Measurements from ENCODE around the gene TICAM2.
"Not testable (repeated sequence)": the region's sequence is repeated elsewhere in the genome, so short reads cannot be mapped to it uniquely, and the experiment has no call there.

TICAM2 gene, protein sequence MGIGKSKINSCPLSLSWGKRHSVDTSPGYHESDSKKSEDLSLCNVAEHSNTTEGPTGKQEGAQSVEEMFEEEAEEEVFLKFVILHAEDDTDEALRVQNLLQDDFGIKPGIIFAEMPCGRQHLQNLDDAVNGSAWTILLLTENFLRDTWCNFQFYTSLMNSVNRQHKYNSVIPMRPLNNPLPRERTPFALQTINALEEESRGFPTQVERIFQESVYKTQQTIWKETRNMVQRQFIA

DNA sequence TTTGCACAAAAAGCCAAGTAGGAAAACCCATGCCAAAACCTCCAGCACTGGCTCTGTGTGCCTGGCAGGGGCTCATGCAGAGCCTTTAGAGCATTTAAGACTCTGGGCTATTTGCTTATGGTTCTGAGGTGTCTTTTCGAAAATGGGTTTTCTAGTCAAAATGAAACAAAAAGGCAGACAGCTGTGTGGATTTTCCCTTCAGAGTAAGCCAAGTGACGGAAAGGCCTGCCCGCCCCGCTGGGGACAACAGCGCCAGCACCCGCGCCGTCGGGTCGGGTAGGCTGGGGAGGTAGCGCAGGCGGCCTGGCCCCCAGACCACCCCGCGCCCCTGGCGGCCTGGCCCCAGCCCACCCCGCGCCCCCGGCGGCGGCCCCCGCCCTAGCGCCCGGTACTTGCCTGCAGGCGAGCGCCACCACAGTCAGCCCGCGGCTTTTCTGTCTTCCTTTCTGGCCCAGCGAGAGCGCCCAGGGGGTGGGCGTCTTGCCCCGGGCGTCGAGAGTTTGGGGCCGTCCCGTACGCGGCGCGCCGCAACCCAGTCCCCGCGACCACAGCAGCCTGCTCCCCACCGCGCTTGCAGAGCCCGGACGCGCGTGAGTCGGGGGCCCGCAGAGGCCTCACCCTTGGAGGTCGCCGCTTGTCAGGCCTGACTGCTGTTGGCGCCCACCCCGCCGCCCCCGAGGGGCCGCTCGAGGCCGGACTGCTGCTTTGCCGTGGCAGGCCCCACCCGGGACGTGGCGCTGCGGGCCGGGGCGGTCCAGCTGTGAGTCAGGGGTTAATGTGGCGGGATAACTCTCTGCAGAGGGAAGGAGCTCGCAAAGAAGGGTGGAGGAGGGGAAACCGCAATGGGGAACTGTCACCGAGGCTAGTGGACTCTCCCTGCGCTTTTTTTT lies at the start of gene TICAM2:
TICAM2 (minus strand) TSS at position 779 of the 890 bp plus-strand sequence. CDS start 21,223 bp downstream, outside the sequence.
- peaks cover 27% of the 10 kb centered on the region for H3K4me1 Mint-ChIP-seq
- peak; percentile 68 for DNase-seq
- H3K4me3 Mint-ChIP-seq, result peak within 1 kb of the TSS; percentile 73
- H3K9me3 Mint-ChIP-seq, result no peaks in the 10 kb centered on the region
- peak within 1 kb of the TSS; percentile 76 for H3K27ac Mint-ChIP-seq
- CTCF ChIA-PET, result interaction anchor here (0.9 to 1.0 kb wide), 2 partner anchors 14 to 23 kb away, joined by 5 to 7 read pairs; partner anchors contain the start of gene TMED7
- no peaks in the 10 kb centered on the region for H3K27me3 Mint-ChIP-seq
- H3K36me3 Mint-ChIP-seq, result peaks cover 29% of the 10 kb centered on the region

DNA sequence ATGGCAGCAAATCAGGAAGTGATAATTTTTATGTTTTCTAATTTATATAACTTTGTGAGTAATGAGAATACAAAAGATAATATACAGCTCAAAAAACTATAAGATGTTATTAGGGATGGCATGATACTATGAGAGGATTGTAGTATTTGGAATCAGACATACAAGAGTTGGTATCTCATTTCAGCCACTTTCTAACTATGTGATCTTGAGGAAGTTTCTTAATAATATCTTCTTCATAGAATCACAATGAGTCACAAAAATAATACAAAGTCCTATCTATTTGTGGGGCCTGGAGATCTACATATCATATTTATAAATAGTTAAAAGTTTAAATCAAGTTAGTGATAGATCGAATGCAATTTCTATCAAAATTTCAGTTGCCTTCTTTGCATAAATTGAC lies 47.3 kb upstream of the TICAM2 start:
- Mint-ChIP-seq H3K4me1 (no peaks in the 10 kb centered on the region), H3K4me3 (no peak overlapping the region), H3K36me3 (no peaks in the 10 kb centered on the region), H3K9me3 (no peaks in the 10 kb centered on the region), H3K27me3 (peaks cover 10% of the 10 kb centered on the region), H3K27ac (no peak overlapping the region)
- no peak for DNase-seq
- CTCF ChIA-PET, result no interaction called here

DNA sequence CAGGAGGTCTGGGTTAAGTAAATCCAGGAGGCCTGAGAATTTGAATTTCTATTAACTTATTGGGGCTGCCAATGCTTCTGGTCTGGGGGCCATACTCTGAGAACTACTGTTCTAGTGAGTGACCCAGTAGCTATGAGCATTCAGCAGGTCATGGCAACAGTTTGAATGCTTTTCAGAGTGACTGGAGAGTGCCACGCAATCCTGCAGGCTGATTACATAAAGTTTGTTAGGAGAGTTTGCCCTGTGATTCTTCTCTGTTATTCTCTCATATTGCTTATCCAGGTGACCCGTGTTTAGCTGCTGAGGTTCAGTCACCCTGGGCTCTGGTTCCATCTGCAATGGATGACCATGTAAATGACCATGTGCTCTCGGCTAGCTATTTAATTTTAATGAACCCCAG lies 45.8 kb upstream of the TICAM2 start:
- Mint-ChIP-seq H3K4me3 (no peak overlapping the region), H3K36me3 (no peaks in the 10 kb centered on the region), H3K27me3 (peaks cover 17% of the 10 kb centered on the region), H3K27ac (no peak overlapping the region), H3K9me3 (no peaks in the 10 kb centered on the region), H3K4me1 (no peaks in the 10 kb centered on the region)
- CTCF ChIA-PET, result no interaction called here
- no peak for DNase-seq

DNA sequence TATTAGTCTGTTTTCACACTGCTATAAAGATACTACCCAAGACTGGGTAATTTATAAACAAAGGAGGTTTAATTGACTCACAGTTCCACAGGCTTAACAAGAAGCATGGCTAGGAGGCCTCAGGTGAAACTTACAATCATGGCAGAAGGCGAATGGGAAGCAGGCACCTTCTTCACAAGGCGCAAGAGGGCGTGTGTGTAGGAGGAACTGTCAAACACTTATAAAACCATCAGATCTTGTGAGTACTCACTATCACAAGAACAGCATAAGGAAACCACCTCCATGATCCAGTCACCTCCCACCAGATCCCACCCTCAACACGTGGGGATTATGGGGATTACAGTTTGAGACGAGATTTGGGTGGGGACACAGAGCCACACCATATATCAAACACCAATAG lies 43.1 kb upstream of the TICAM2 start:
- H3K9me3 Mint-ChIP-seq, H3K4me1 Mint-ChIP-seq, CTCF ChIA-PET, H3K27ac Mint-ChIP-seq, H3K4me3 Mint-ChIP-seq, H3K36me3 Mint-ChIP-seq, DNase-seq: not testable (repeated sequence)
- peaks cover 26% of the 10 kb centered on the region for H3K27me3 Mint-ChIP-seq

DNA sequence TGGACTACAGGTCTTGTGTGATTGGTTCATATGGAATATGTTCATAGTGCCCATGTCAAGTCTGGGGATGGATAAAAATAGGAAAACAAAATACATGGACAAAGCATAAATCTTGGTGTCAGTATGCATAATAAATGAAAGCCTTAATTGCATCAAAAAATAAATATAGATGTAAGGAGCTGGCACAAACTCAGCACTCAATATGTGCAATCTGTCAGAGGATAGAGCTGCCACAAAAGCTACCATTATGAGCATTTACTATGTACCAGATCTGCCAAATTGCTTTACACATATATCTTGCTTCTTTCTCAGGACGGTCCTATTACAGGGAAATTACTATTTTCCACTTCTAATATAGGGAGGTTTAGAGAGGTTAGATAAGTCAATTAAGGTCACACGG lies 41.8 kb upstream of the TICAM2 start:
- CTCF ChIA-PET, result no interaction called here
- H3K4me3 Mint-ChIP-seq, result no peak overlapping the region
- H3K4me1 Mint-ChIP-seq, result no peaks in the 10 kb centered on the region
- H3K27me3 Mint-ChIP-seq, result peaks cover 35% of the 10 kb centered on the region
- H3K36me3 Mint-ChIP-seq, result no peaks in the 10 kb centered on the region
- no peaks in the 10 kb centered on the region for H3K9me3 Mint-ChIP-seq
- no peak overlapping the region for H3K27ac Mint-ChIP-seq
- no peak for DNase-seq

DNA sequence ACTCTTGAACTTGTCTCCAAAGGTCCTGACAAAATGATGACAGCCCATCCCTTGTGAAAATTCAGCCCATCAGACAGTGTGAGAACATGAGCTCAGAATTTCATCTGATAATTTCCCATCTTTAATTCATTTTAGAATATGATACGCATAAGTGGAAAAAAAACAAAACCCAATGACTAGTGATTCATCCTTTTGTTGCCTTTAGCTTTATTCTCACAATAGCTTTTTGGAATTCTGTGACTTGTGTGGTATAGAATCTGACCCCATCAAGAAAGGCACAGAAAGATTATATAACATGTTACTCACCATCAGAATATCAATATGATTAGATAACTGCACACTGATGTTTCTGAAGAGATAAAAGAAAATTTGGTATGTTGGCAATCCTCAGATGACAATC lies 39.7 kb upstream of the TICAM2 start:
- Mint-ChIP-seq H3K27me3 (peaks cover 43% of the 10 kb centered on the region), H3K9me3 (no peaks in the 10 kb centered on the region), H3K4me3 (no peak overlapping the region), H3K4me1 (peaks cover 4% of the 10 kb centered on the region), H3K36me3 (no peaks in the 10 kb centered on the region), H3K27ac (no peak overlapping the region)
- DNase-seq, result no peak
- CTCF ChIA-PET, result interaction anchor here (1.0 kb wide), 1 partner anchor 185 kb away, joined by 3 read pairs; no protein-coding TSS in a partner anchor

DNA sequence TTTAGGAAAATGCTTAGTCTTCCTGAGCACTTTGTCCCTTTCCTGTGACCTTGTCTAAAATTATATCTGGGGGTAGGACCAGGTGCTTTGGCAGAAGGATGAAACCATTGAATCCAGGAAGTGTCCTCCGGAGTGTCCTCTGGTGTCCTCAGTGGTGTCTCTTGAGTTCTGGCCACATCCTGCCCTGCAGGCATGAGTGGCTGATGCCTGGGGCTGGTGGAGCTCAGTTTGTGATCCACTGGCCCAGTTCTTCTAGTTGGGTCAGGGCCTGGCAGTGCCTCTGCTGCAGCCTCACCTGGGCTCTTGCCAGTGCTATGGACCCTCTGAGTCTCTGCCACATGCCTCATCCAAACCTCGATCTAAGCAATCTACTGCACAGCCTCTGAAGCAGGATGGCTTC lies 38.0 kb upstream of the TICAM2 start:
- Mint-ChIP-seq H3K4me1 (peaks cover 9% of the 10 kb centered on the region), H3K36me3 (no peaks in the 10 kb centered on the region), H3K27me3 (peaks cover 54% of the 10 kb centered on the region), H3K27ac (no peak overlapping the region), H3K9me3 (no peaks in the 10 kb centered on the region), H3K4me3 (no peak overlapping the region)
- CTCF ChIA-PET, result no interaction called here
- no peak for DNase-seq

DNA sequence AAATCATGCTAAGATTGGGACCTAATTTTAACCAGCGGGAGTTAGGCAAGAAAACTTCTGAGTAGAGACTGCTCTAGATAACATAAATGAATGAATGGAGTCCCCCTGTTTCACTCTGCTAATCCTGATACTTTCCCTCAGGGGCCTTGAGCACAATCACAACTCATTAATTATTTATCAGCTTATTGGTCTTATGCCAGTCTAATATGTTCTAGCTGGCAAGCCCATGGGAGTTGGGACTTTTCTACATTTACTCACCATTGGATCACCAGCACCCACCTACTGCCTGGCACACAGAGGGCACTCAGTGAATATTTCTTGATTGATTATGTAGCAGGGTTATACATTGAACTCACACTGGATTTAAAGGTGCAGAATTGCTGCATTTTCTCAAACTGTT lies 37.1 kb upstream of the TICAM2 start:
- Mint-ChIP-seq H3K36me3 (no peaks in the 10 kb centered on the region), H3K4me1 (peaks cover 12% of the 10 kb centered on the region), H3K27me3 (peaks cover 50% of the 10 kb centered on the region), H3K9me3 (no peaks in the 10 kb centered on the region), H3K27ac (no peak overlapping the region), H3K4me3 (no peak overlapping the region)
- DNase-seq, result no peak
- CTCF ChIA-PET, result no interaction called here

DNA sequence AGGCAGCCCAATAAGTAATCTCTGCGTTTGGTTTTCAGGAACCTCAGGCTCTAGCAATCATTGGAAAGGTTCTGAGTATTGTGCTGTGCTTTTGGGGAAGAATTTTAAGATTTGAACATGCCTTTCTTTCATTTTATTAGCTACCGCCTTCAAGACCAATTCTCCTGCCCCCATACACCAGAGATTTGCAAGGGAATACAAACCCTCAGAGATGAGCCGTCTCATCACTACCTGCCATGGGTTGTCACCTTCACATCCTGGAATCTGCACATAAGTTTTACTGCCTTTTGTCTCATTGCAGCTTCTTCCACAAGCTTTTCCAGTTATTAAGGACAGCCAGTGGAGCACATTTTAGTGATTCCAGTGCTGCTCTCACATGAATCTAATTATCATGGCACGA lies 35.2 kb upstream of the TICAM2 start:
- Mint-ChIP-seq H3K4me1 (peaks cover 24% of the 10 kb centered on the region), H3K36me3 (no peaks in the 10 kb centered on the region), H3K4me3 (no peak overlapping the region), H3K9me3 (no peaks in the 10 kb centered on the region), H3K27me3 (peaks cover 44% of the 10 kb centered on the region), H3K27ac (no peak overlapping the region)
- CTCF ChIA-PET, result interaction anchor here (0.9 kb wide), 1 partner anchor 34 kb away, joined by 4 read pairs; no protein-coding TSS in a partner anchor
- DNase-seq, result no peak

DNA sequence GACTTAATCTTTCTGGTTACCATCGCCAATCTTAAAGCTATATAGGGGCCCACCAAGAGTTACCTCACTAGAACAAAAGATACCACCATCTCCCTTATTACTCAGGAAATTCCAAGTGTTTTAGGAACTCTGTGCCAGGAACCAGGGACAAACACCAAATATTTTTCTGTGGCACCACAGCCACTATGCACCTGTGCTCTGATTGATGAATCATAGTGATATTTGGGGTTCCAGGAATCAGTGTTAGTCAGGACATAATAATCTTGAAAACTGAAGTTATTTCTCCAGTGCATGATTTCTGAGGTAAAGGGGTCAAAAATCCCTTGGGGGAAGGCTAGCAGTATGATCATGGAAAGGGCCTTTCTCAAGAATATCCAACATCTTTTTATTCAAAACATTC lies 33.7 kb upstream of the TICAM2 start:
- no peaks in the 10 kb centered on the region for H3K36me3 Mint-ChIP-seq
- H3K27me3 Mint-ChIP-seq, result peaks cover 48% of the 10 kb centered on the region
- DNase-seq, result no peak
- no peak overlapping the region for H3K4me3 Mint-ChIP-seq
- H3K4me1 Mint-ChIP-seq, result peaks cover 24% of the 10 kb centered on the region
- CTCF ChIA-PET, result interaction anchor here (0.6 to 3.2 kb wide), 5 partner anchors 13 to 432 kb away, joined by 3 to 21 read pairs (median 9); partner anchors contain the start of gene ATG12
- H3K27ac Mint-ChIP-seq, result no peak overlapping the region
- no peaks in the 10 kb centered on the region for H3K9me3 Mint-ChIP-seq

DNA sequence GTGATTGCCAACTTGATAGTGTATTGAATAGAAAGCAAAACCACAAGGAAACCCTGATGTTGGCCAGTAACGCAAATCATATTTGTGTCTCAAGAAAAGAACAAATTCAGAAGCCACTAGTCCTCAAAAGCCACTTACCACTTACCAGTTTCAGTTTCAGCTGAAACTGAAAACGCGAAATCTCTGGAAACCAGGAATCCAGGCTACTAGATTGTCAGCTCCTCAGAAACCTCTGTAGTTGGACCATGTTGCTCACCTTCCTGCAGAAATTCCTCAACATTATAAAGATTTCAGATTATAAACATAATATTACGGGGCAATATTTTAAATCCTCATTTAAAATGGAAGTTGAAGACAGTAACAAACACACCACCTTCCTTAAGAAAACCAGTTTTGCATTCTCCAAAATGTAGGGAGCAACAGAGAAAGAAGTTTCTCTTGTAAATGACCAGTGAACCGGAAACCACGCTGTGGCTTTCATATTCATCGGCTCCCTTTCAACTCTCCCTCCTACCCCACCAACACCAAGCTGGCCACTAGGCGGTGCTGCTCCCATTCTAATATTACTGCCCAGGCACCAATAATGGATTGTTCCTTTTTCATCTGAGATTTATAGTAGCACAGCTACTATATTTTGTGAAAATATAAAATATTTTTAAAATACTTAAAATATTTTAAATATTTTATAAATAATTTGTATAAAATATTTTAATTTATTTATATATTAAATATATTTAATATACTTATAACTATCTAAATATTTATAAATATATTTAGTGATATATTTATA lies 32.3 kb upstream of the TICAM2 start:
- peak overlapping the region; percentile 53 for H3K4me3 Mint-ChIP-seq
- CTCF ChIA-PET, result interaction anchor here (0.6 to 3.2 kb wide), 11 partner anchors 9 to 434 kb away, joined by 3 to 21 read pairs (median 5); partner anchors contain the start of genes ATG12 and TMED7
- peaks cover 34% of the 10 kb centered on the region for H3K27me3 Mint-ChIP-seq
- no peaks in the 10 kb centered on the region for H3K9me3 Mint-ChIP-seq
- H3K36me3 Mint-ChIP-seq, result no peaks in the 10 kb centered on the region
- peak overlapping the region; percentile 37 for H3K27ac Mint-ChIP-seq
- DNase-seq, result peak; percentile 89
- H3K4me1 Mint-ChIP-seq, result peaks cover 24% of the 10 kb centered on the region

DNA sequence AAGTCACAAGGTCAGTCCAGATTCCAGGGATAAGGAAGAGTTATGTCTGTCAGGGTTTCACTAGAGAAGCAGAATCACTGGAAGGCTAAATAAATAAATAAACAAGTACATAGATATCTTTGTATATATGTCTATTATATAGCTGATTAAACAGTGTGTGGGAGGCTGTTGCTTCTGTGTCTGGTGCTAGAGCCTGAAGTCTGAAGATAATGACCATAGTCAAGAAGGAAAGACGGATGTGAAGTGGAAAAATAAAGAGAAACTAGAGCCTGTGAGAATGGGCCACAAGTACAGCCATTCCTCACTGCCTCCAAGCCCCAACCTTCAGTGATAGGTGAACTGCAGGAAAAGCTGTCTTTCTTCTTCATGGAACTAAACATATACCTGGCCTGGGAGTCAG lies 27.6 kb upstream of the TICAM2 start:
- H3K4me3 Mint-ChIP-seq, result no peak overlapping the region
- no peaks in the 10 kb centered on the region for H3K9me3 Mint-ChIP-seq
- peaks cover 25% of the 10 kb centered on the region for H3K4me1 Mint-ChIP-seq
- CTCF ChIA-PET, result no interaction called here
- no peaks in the 10 kb centered on the region for H3K36me3 Mint-ChIP-seq
- DNase-seq, result no peak
- peaks cover 12% of the 10 kb centered on the region for H3K27me3 Mint-ChIP-seq
- H3K27ac Mint-ChIP-seq, result no peak overlapping the region

DNA sequence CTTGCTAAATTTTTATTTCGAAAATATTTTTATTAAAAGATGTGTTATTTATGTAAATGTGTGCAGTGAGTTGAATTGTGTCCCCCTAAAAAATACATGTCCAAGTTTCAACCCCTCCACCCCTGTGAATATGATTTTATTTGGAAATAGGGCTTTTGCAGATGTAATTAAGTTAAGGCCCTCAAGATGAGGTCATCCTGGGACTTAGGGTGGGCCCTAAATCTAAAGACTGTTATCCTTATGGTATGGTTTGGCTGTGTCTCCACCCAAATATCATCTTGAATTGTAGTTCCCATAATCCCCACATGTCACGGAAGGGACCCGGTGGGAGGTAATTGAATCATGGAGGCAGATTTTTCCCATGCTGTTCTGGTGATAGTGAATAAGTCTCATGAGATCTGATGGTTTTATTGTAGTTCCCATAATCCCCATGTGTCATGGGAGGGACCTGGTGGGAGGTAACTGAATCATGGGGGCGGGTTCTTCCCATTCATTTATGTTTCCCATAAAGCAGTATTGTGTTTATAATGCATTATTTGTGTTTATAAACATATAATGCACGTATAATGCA lies 25.1 kb upstream of the TICAM2 start:
- peaks cover 4% of the 10 kb centered on the region for H3K27me3 Mint-ChIP-seq
- H3K36me3 Mint-ChIP-seq, result peaks cover 4% of the 10 kb centered on the region

DNA sequence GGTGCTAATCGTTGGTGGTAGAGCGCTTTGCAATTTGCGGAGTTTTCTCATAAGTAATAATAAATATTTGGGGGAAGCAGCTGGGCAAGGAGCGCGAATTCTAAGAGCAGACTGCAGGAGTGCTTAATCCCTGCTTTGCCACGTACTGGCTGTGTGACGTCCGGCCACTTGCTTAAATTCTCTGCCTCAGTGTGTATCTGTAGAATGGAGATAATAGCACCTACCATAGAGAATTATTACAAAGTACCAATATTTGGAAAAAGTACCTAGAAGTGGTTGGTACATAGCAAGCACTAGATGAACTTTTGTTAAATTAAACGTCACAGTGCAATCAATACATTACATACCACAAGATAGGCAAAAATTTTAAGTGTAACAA lies 24.2 kb upstream of the TICAM2 start:
- CTCF ChIA-PET, result no interaction called here
- peaks cover 24% of the 10 kb centered on the region for H3K4me1 Mint-ChIP-seq
- no peak overlapping the region for H3K4me3 Mint-ChIP-seq
- no peaks in the 10 kb centered on the region for H3K27me3 Mint-ChIP-seq
- no peaks in the 10 kb centered on the region for H3K9me3 Mint-ChIP-seq
- DNase-seq, result no peak
- H3K27ac Mint-ChIP-seq, result no peak overlapping the region
- H3K36me3 Mint-ChIP-seq, result peaks cover 9% of the 10 kb centered on the region

More for the DNA sequence above, 25.1 kb upstream of the TICAM2 start:
- no peak for DNase-seq
- H3K4me3 Mint-ChIP-seq, result no peak overlapping the region
- H3K4me1 Mint-ChIP-seq, result peaks cover 17% of the 10 kb centered on the region
- peak overlapping the region; percentile 25 for H3K27ac Mint-ChIP-seq
- no peaks in the 10 kb centered on the region for H3K9me3 Mint-ChIP-seq
- CTCF ChIA-PET, result no interaction called here

Measured in activated naive CD4-positive, alpha-beta T cell treated with anti-CD3 and anti-CD28 coated beads, Interleukin-2, amount 10 ng/mL, durations not matched to agents 7 days and 5 days (primary cell).